Gastrocnemius medialis (tissue), 4 donors: ENCODE measurements around the gene FAM131B. TPM values are rescaled to one million over a fixed set of nuclear protein-coding genes. Genes with fewer than 3 reads are reported as not detected.

Experiments
- ATAC-seq, 2 donors: fragments of 150-250 bp; one replicate each; pipeline ENCODE4 v1.9.1; 2016
- DNase-seq, 2 donors: peaks; one replicate each; pipeline ENCODE4 v3.0.0-alpha.2; 2019
- H3K27ac ChIP-seq, 4 donors: fragments of 200-600 bp; sonication (generic); 1 replicate in 1 of 4; 2 replicates in 3 of 4; pipeline ENCODE4 v1.5.1; 2016 to 2018; ENCODE audit warnings: mild to moderate bottlenecking in 2 of 4, moderate library complexity in 1 of 4
- H3K27me3 ChIP-seq, 3 donors: fragments of 200-600 bp; sonication (generic) in 2 of 3; 1 replicate in 1 of 3; 2 replicates in 2 of 3; pipeline versions ENCODE4 v1.5.1 to v1.6.0; 2016 to 2019; ENCODE audit warnings: mild to moderate bottlenecking in 1 of 3, moderate library complexity in 1 of 3
- H3K36me3 ChIP-seq, 2 donors: fragments of 200-600 bp; sonication (generic) in 1 of 2; one replicate each; pipeline ENCODE4 v1.5.1; 2017 to 2018
- H3K4me1 ChIP-seq, 2 donors: fragments of 200-600 bp; sonication (generic) in 1 of 2; one replicate each; pipeline ENCODE4 v1.5.1; 2016 to 2017; ENCODE audit warnings: mild to moderate bottlenecking in 2 of 2
- H3K4me3 ChIP-seq, 4 donors: fragments of 200-600 bp; sonication (generic) in 3 of 4; 1 replicate in 1 of 4; 2 replicates in 3 of 4; pipeline ENCODE4 v1.5.1; 2016 to 2019; ENCODE audit warnings: mild to moderate bottlenecking in 2 of 4
- H3K9me3 ChIP-seq, 3 donors: fragments of 200-600 bp; sonication (generic) in 2 of 3; 1 replicate in 1 of 3; 2 replicates in 2 of 3; pipeline ENCODE4 v1.5.1; 2016 to 2019
- POLR2A ChIP-seq, 2 donors: fragments of 450-650 bp; IDR thresholded peaks; one replicate each; pipeline ENCODE4 v1.6.1; 2017; ENCODE audit warnings: antibody characterized with exemption in 2 of 2, mild to moderate bottlenecking in 2 of 2, moderate library complexity in 2 of 2
- in situ Hi-C, 4 donors: fragments of 200-750 bp; cut with MboI; loops; one replicate each; pipeline versions ENCODE4 v1.15.0 to v1.8.0; 2017; ENCODE audit warnings: low sequenced_read_pairs in 4 of 4
- intact Hi-C: fragments of 100-400 bp; cut with DNase I; formaldehyde crosslinking; loops from one replicate; pipeline ENCODE4 v1.15.1; 2023; ENCODE audit warnings: low total_unique reads
- total RNA-seq, 4 donors: library from RNA; depleted of rRNA; stranded (reverse); fragments of >200 nt; gene quantifications; one replicate each; pipeline versions ENCODE4 v1.1.0 to v1.2.3, GENCODE V29; 2016
- TF ChIP-seq, protein P1 (sequence below), 5 experiments: fragments of 450-650 bp in 3 of 5; fragments of 200-600 bp in 2 of 5; sonication (generic) in 2 of 5; IDR thresholded peaks in 4 of 5; conservative IDR thresholded peaks in 1 of 5; 1 replicate in 4 of 5; 2 replicates in 1 of 5; pipeline ENCODE4 v1.5.1; 2016 to 2019; ENCODE audit warnings: antibody characterized with exemption in 5 of 5, mild to moderate bottlenecking in 3 of 5, moderate library complexity in 3 of 5

FAM131B gene
- total RNA-seq, 4 donors from 2014 or later: 0.33 to 1.2 (median 0.38) TPM; not detected in 1

DNA sequence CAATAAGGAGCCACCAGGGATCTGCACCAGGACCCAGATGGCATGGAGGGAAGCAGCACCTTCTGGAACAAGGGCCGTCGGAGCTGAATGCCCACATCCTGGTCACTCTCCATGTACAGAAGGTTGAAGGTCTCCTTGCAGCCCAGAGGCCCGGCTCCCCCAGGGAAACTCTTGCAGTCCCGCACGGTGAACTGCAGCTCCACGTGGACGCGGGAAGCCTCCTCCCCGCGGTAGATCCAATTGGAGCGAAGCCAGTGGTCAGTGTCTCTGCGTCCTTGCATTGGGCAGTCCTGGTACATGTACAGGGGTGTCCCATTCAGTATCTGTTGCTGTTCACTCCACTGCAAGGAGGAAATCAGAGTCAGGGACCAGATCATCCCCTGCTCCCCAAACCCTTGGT, 38.8 kb upstream of the FAM131B start:
- ATAC-seq (no peak), DNase-seq (no peak)
- Histone ChIP-seq H3K27ac (no peak overlapping the region), H3K27me3 (no peaks in the 10 kb centered on the region), H3K4me1 (no peaks in the 10 kb centered on the region), H3K36me3 (no peaks in the 10 kb centered on the region), H3K4me3 (no peak overlapping the region), H3K9me3 (no peaks in the 10 kb centered on the region)
- TF ChIP-seq, protein P1, sequence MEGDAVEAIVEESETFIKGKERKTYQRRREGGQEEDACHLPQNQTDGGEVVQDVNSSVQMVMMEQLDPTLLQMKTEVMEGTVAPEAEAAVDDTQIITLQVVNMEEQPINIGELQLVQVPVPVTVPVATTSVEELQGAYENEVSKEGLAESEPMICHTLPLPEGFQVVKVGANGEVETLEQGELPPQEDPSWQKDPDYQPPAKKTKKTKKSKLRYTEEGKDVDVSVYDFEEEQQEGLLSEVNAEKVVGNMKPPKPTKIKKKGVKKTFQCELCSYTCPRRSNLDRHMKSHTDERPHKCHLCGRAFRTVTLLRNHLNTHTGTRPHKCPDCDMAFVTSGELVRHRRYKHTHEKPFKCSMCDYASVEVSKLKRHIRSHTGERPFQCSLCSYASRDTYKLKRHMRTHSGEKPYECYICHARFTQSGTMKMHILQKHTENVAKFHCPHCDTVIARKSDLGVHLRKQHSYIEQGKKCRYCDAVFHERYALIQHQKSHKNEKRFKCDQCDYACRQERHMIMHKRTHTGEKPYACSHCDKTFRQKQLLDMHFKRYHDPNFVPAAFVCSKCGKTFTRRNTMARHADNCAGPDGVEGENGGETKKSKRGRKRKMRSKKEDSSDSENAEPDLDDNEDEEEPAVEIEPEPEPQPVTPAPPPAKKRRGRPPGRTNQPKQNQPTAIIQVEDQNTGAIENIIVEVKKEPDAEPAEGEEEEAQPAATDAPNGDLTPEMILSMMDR (IDR thresholded peaks at IDR 0.05 in 4 of 5, conservative IDR thresholded peaks at IDR 0.05 in 1 of 5): no peak
- TF ChIP-seq POLR2A (IDR thresholded peaks at IDR 0.05): no peak
- intact Hi-C loops: no loop called here
- in situ Hi-C loops: loop anchor here in 2 of 4 donors (10.0 to 25.0 kb wide), 2 partner anchors 156 to 389 kb away; no protein-coding TSS in a partner anchor

DNA sequence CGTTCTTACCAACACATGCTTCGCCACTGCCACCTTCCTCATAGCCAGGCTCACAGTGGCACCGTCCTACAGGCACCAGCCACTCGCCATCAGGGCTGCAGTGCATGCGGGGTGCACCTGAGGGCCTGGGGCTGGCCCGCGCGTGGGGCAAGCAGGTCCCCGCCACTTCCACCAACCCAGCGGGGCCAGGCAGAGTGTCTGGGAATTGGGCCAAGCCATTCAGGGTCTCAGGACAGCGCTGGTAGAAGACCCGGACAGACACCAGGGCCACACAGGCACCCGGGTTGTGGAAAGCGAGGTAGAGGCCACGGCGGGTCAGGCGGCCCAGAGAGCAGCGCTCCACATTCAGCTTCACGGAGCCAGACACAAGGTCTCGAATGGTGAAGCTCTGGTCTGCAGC, 37.1 kb upstream of the FAM131B start:
- intact Hi-C loops (no loop called here), in situ Hi-C loops (loop anchor here in 2 of 4 donors (10.0 to 25.0 kb wide), 2 partner anchors 155 to 387 kb away; no protein-coding TSS in a partner anchor)
- H3K36me3 ChIP-seq: no peaks in the 10 kb centered on the region
- no peak for DNase-seq
- ATAC-seq: no peak
- TF ChIP-seq, protein P1 (IDR thresholded peaks at IDR 0.05 in 4 of 5, conservative IDR thresholded peaks at IDR 0.05 in 1 of 5): no peak
- no peak for TF ChIP-seq POLR2A (IDR thresholded peaks at IDR 0.05)
- no peak overlapping the region for H3K4me3 ChIP-seq
- no peaks in the 10 kb centered on the region for H3K9me3 ChIP-seq
- peaks cover 6 to 7% of the 10 kb centered on the region in 2 donors for H3K4me1 ChIP-seq
- H3K27ac ChIP-seq: no peak overlapping the region
- no peaks in the 10 kb centered on the region for H3K27me3 ChIP-seq

DNA sequence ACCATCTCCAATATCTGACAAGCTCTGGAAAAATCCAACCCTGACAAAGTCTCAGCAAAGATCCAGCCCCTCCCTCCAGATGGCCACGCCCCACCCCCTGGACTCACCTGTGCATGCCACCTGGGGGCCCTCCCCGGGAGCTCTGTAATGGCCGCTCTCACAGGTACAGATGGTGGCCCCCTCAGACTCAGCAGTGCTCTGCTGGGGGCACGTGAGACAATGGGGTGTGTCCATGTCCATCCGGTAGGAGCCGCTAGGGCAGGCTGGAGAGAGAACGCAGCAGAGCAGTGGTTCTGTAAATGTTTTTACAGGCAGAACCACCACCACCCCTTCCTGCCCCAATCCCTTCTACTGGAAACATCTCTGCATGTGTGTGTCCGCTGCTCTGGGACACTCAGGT, 36.6 kb upstream of the FAM131B start:
- TF ChIP-seq, protein P1 (IDR thresholded peaks at IDR 0.05 in 4 of 5, conservative IDR thresholded peaks at IDR 0.05 in 1 of 5): no peak
- TF ChIP-seq POLR2A (IDR thresholded peaks at IDR 0.05): no peak
- Histone ChIP-seq H3K4me3 (no peak overlapping the region), H3K27me3 (no peaks in the 10 kb centered on the region), H3K27ac (no peak overlapping the region), H3K36me3 (no peaks in the 10 kb centered on the region), H3K4me1 (peaks cover 6 to 7% of the 10 kb centered on the region in 2 donors), H3K9me3 (no peaks in the 10 kb centered on the region)
- ATAC-seq (no peak), DNase-seq (no peak)
- in situ Hi-C loops (no loop called here), intact Hi-C loops (no loop called here)

DNA sequence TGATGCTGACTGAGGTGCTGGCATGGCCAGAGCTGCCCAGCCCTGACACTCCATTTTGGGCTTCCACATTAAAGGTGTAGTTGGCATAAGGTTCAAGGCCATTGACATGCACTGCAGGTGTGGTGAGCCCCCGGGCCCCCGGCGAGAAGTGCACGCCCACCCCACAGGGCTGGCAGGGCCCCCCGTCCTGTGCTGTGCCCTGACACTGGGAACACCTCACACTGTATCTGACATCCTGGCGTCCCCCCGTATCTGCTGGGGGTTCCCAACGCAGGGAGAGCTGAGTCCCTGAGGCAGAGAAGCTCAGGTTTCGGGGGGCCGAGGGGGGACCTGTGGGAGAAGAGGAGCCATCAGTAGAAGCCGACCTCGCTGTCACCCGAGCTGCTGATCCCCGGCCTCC, 36.1 kb upstream of the FAM131B start:
- TF ChIP-seq, protein P1 (IDR thresholded peaks at IDR 0.05 in 4 of 5, conservative IDR thresholded peaks at IDR 0.05 in 1 of 5): no peak
- no peak for TF ChIP-seq POLR2A (IDR thresholded peaks at IDR 0.05)
- Histone ChIP-seq H3K27ac (no peak overlapping the region), H3K4me3 (no peak overlapping the region), H3K36me3 (no peaks in the 10 kb centered on the region), H3K27me3 (no peaks in the 10 kb centered on the region), H3K4me1 (peaks cover 6 to 7% of the 10 kb centered on the region in 2 donors), H3K9me3 (no peaks in the 10 kb centered on the region)
- no peak for ATAC-seq
- no peak for DNase-seq
- in situ Hi-C loops (no loop called here), intact Hi-C loops (no loop called here)
